Activated CD8-positive, alpha-beta memory T cell treated with anti-CD3 and anti-CD28 coated beads for 4 hours (primary cell): ENCODE results near the gene FBXO36.

ENCODE experiments used
- DNase-seq, 2 donors: peaks; one replicate each; pipeline ENCODE4 v3.0.0-alpha.2; 2020; ENCODE audit warnings: low read depth in 2 of 2

Gene FBXO36

DNA sequence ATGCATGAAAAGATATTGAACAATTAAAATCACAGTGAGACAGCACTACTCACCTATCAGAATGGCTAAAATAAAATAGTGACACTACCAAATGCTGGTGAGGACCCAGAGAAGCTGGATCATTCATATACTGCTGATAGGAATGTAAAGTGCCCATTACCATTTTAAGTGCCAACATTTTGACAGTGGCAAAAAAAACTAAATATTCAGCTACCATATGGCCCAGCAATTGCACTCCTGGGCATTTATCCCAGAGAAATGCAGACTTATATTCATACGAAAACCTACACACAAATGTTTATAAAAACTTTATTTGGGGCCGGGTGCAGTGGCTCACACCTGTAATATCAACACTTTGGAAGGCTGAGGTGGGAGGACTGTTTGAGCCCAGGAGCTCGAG lies 47.6 kb downstream of the FBXO36 start:
- DNase-seq = no peak

DNA sequence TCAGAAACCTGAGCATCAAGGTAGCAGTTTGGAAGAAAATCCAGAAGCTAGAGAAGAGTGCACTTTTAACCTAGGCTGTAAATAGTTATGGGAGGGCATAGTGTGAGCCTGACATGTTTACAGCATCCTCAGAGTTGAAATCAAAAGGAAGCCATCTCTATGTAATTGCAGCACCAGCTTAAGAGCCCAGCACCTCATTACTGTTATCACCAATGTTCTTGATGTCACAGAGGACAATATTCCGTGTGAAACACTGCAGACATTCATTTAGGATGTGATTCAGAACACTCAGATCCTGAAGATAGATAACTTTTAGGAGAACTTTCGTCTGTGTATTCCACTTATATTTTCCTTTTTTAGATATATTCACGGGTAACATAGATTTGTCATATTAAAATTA lies 48.1 kb downstream of the FBXO36 start:
- no peak for DNase-seq

DNA sequence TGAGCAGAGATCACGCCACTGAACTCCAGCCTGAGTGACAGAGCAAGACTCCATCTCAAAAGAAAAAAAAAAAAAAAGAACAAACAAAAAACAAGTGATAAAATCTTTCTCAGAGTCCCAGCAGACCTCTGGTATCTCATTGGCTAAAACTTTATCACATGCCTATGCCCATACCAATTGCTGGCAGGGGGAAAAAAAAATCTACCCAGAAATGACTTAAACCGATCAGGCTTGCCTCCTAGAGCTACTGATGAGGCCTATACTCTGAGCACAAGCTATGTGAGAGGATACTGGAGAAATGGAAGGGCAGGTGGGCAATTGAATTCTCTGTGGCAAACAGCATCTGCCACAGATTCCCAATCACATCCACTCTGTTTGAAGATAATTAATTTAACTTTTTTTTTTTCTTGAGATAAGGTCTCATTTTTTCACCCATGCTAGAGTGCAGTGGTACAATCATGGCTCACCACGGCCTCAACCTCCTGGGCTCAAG lies 49.0 kb downstream of the FBXO36 start:
- no peak for DNase-seq

GRCh38 chr2:229974266-229974665 lies 52.0 kb downstream of the FBXO36 start:
- DNase-seq = no peak

DNA sequence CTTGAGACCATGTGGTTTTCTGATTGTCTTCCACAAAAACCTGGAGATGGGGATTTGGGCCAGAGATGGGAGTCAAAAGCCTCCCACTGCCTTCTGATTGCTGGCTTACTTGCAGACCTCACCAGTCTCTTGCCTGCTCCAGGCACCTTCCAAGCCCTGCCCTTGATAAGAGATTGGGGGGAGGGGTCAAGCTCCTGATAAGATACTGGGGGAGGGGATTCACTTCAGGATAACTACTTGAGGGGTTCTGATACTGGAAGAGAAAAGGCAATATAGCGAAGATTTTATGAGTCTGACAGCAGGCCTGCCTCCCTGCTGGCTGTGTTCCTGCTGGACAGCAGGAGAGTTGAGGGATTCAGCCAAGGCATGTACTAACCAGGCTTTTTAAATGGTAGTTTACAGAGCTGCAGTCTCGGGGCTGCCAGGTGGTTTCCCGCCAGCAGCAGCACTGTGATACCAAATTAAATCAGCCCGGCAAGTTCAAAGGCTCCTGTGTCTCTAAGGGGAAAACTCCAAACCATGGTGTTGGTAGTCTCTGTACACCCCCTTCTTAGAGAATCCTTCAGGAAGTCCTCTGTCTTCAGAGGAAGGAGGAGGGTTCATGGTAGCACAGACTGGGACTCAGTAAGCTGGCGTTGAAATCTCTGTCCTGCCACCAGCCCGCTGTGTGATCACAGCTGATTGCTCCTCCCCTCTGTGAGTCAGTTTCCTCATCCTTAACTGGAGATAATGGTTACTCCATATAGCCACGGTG lies 58.3 kb downstream of the FBXO36 start:
- DNase-seq = no peak

GRCh38 chr2:229993236-229993635 lies 70.9 kb downstream of the FBXO36 start:
- DNase-seq = no peak

DNA sequence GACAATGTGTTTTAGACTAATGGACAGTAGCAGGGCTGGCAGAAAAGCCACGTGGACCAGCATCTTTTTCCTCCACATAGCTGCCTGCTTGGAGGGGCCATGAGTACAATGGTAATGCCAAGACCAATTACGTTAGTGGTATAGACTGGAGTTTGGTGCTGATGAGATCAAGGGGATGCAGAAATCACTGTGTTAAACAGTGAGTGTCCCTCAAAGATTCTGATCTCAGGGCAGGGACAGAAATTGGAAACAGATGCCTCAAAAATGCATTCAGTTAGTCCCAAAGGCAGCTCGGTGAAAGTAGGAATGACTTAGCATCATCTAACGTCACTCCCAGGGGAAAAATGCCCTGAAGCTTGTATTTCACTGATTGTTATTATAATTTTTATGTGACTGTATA lies 74.0 kb downstream of the FBXO36 start:
- DNase-seq = no peak

DNA sequence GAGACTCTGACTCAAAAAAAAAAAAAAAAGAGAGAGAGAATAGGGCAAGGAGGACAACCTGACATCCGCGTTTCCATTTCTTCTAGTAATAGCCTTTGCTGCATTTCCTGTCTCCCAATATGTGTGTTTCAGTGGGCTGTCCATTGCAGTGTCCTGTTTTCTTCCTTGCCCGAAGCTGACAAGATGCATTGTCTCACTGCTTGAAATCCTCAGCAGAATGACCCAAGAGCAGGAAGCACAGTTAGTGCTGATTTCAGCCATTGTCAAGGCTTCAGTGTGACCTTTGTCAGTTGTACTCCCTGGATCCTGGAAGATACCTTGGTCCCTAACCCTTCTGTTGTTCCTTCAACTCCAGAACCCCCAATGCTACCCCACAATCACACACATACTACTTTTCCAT lies 75.3 kb downstream of the FBXO36 start:
- DNase-seq = no peak

DNA sequence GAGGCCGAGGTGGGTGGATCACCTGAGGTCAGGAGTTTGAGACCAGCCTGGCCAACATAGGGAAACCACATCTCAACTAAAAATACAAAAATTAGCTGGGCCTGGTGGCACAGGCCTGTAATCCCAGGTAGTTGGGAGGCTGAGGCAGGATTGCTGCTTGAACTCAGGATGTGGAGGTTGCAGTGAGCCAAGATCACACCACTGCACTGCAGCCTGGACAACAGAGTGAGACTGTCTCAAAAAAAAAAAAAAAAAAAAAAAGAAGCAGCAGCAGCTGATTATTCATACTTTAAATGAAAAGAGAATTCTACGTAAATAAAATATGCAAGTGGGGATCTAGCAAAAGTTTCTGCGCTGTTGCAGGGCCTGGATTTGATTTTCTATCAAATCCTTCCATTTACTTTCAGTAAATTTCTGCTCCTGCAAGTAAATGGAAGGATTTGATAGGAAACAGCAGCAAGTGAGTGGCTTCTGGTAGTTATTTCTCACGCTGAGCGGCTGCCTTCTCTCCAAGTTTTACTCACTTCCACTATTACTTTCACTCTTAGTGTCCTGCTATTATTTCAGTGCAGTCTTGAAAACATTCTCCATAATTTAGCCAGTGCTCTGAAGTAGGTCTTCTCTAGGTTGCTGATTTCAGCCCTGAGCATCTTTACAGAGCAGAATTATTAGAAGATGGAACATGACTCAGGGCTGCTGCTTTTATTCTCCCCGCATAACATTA lies 78.0 kb downstream of the FBXO36 start:
- DNase-seq = no peak

DNA sequence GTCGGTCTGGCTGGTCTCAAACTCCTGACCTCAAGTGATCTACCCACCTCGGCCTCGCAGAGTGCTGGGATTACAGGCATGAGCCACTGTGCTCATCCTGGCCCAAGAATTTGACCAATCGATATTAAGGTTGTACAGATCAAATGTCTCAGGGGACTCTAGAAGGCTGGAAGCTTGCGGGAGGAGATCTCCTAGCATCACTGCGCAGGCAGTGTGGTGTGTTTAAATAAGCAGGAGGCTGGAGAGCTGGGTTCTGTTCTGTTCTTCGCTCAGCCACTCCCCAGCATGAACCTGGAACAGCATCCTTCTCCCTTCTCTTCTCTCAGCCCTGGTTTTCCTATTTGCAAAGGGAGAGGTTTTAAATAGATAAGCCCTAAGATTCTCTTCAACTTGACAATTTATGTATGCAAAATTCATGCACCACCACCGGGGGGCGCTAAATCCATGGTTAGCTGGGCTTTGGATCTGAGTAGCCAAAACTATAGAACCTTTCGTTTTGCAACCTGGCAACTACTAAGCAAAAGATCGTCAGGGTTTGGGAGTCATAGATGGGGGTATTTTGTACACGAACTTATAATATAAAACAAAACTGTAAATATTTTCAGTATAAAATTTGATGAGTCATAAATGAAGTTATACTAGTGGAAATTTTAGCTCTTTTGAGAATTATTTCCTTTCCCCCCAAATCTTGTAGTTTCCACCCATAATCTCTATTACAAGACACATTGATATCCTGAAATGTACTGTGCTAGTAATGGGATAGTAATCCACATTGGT lies 85.8 kb downstream of the FBXO36 start:
- DNase-seq = peak; percentile 62 to 64

- no peak for DNase-seq
Observed at GRCh38 chr2:230008708-230009066, 86.4 kb downstream of the FBXO36 start.

GRCh38 chr2:230010501-230010900 lies 88.2 kb downstream of the FBXO36 start:
- DNase-seq = no peak

- DNase-seq = no peak
Observed at GRCh38 chr2:230011617-230012016, 89.3 kb downstream of the FBXO36 start.

DNA sequence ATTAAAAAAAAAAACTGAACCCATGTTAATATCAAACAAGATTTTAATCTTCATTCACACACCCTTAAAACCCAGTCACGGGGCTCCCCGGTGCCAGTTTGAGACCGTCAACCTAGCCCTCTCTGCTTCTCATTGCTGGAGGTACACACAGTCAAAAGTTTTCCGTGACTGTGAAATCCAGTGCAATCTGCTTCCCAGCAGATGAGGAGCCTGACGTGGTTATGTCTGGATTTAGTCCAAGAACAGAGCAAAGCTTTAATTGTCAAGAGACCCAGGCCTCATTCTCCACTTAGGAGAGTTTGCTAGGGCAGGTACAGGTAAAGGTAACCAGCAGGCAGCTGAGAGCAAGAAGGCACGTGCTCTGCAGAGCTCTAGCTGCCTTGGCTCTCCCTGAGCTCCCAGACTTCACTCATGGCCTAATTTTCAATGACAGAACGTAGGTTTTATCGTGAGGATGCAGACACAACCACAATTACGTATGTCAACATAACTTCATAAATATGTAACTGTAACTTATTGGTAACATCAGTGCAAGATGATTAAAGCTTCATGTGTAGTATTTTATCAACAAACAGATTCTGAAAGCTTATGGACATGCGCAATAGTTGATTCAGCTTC lies 90.1 kb downstream of the FBXO36 start:
- DNase-seq = no peak

DNA sequence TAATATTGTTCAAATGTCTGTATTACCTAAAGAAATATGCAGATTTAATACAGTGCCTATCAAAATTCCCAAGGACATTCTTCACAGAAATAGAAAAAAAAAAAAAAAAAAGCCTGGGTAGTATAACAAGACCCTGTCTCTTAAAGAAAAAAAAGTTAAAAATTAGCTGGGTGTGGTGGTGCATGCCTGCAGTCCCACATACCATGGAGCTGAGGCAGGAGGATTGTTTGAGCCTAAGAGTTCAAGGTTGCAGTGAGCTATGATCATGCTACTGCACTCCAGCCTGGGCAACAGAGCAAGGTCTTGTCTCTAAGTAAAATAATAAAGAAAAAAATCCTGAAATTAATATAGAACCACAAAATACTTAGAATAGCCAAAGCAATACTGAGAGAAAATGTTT lies 94.5 kb downstream of the FBXO36 start:
- DNase-seq = no peak

DNA sequence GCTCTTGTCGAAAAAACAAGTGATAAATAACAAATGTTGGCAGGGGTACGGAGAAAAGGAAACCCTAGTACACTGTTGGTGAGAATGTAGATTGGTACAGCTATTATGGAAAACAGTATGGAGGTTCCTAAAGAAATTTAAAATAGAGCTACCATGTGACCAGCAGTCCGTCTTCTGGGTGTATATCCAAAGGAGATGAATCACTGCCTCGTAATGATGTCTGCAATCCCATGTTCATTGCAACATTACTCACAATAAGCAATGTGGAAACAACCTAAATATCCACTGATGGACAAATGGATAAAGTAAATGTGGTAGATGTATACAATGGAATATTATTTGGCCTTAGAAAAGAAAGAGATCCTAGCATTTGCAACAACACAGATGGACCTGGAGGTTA lies 95.8 kb downstream of the FBXO36 start:
- DNase-seq = no peak

DNA sequence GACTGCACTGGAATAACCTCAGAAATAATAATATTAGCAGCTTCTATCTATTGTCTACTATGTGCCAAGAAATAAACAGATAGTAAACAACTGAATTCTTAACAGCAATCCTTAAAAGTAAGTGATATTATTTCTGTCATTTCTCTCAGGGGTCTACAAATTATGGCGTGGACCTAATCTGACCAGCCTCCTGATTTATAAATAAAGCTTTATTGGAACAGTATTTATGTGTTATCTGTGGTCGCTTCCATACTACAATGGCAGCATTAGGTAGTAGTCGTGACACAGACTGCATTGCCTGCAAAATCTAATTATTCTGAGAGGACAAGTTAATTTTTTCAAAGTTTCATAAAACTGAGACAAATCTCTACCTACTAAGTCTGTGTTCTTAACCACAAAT lies 97.4 kb downstream of the FBXO36 start:
- no peak for DNase-seq

- no peak for DNase-seq
Observed at GRCh38 chr2:230023313-230023712, 101.0 kb downstream of the FBXO36 start.

GRCh38 chr2:230042195-230042594 lies 119.9 kb downstream of the FBXO36 start:
- no peak for DNase-seq

- no peak for DNase-seq
Observed at GRCh38 chr2:230043025-230043424, 120.7 kb downstream of the FBXO36 start.

DNA sequence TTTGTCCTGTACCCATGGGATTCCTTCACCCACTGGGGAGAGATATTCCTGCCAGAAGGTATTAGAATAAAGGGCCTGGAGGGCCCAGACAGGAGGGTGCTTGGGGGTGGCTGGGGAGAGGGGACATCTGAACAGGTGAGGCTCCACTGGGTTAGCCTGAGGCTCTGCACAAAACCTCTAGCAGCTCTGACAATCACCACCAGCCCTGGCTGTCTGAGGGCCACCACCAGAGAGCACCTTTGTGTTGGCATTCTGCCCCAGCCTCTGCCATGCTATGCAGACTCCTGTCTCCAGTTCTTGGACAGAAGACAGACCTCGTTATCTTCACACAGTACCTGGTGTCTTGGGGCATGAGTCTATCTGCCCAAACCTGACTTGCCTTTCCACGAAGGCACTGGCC lies 121.2 kb downstream of the FBXO36 start:
- DNase-seq = no peak

- no peak for DNase-seq
Observed at GRCh38 chr2:230046491-230046890, 124.2 kb downstream of the FBXO36 start.
